Endometrium (tissue), 2 donors: ENCODE data around the gene EPDR1.
A peak's percentile ranks its signal among the peaks of the same experiment; 100 is the strongest.

Experiments used
- FAIRE-seq: peaks from 2 replicates; lab custom pipeline; 2012; peaks lifted over from hg19 to GRCh38; lab: Jason Lieb, UNC
- donor health status: control.
- donor health status: control.

EPDR1 gene

DNA sequence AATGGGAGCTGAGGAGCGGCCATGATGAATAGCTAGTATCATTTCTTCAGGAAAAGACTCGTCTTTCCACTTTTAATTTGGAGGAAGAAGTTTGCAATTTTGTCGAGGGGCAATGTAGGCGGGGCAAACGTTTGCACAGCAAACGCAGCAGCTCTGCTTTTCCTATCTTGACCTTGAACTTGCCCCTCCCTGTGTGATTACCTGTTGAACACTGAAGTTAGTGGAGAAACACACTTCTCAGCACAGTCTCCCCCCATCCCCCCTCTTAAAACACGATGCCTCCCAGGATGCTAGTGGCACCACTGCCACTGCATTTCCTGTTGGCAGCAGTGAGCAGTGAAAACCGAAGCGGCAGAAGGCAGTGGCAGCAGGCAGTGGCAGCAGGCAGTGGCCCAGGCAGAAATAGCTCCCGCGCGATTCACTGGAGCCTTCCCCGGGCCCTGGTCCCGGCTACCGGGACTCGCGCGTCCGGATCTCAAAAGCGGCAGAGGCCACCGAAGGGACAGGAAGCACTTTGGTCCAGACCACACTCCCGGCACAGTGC is at the start of gene EPDR1:
Gene EPDR1, plus strand, starts transcription at position 336 of the 544 bp plus-strand sequence. CDS start 300 bp downstream, outside the sequence.
- FAIRE-seq = no peak

DNA sequence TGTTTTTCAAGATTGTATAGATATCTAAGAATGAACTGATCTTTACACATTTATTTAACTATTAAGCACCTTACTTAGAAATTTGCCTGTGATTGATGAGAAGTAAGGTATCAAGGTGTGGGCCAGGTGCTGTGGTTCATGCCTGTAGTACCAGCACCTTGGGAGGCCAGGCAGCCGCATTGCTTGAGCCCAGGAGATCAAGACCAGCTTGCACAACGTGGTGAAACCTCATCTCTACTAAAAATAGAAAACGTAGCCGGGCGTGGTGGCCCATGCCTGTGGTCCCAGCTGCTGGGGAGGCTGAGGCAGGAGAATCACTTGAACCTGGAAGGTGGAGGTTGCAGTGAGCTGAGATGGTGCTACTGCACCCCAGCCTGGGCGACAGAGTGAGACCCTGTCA is 38.4 kb upstream of the EPDR1 start:
- FAIRE-seq = no peak

DNA sequence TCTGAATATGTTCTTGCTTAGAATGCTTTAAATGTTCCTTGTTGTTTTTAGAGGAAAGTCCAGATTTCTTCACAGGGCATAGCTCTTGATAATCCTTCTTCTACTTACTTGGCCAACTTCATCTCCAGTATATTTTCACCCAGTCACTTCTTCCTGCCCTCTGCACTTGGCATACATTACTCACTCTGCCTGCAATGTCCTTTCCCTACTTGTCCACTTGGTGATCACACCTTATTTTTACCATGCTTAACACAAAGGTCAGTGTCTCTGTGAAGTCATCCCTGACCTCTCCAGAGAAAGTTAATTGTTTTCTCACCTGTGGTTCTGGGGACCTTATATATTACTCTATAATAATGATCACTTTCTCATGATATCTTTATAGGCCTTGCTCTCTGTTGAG is 27.1 kb upstream of the EPDR1 start:
- no peak for FAIRE-seq

DNA sequence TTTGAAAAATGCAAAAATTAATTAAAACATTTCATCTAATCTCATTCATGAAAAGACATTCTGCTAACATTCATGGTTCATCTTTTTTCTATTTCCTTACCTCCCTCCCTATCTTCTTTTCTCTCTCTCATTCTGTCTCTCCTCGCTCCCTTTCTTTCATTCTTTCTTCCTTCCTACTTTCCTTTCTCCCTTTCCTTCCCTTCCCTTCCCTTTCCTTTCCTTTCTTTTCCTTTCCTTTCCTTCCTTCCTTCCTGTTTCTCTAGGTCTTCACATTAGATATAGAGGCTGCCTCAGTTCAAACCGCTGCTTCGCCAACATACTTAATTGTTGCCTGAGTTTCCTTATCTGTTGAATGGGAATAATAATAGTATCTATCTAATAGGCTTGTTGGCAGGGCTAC is 25.8 kb upstream of the EPDR1 start:
- FAIRE-seq = no peak

DNA sequence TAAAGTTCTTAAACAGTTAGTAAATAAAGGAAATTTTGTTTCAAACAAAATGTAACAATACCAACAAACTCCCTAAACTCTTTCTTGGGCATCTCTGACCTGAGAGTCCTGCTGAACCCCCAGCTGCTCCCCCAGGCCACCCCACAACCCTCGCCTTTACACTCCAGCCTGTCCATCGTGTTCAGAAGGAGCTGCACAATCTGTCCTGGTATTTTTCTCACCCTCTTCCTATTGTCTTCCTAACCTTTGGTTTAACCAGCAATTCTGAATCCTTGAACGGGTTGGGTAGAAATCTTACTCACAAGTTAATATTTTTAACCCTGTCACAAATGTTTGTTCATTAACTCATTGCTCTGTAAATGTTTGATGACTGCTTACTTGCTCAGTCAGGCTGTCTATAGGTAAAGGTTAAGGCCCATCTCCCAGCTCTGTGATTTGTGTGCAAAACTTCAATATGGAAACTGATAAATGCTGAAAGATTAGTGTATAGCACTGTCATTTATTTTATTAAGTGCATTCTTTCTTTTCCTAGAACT is 20.7 kb upstream of the EPDR1 start:
- no peak for FAIRE-seq

DNA sequence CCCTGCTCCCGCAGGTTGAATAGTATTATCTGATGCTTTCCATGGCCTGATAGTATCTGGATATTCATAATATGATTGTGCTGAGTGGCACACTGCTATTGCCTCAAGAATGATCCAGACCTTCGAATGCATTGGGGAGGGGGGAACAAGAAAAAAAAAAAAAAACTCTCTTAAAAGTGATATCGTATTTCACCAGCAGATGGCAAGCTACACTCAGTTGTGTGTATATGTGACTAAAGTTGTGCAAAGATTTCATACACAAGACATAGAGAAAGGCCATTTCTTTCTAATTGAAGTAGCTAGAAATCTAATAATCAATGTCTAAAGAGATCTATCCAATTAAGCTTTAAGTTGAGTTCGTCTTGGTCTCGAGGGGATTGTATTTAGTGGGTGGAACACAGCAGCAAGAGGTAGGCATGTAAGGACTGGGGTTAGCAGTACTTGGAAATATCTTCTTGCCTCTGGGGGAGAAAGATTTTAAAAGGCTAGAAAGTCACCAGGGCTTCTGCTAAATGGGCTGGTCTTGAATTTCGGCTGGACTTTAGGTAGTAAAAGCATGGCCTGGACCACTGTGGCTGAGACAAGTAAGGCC is 19.1 kb upstream of the EPDR1 start:
- peak; percentile 96 for FAIRE-seq

DNA sequence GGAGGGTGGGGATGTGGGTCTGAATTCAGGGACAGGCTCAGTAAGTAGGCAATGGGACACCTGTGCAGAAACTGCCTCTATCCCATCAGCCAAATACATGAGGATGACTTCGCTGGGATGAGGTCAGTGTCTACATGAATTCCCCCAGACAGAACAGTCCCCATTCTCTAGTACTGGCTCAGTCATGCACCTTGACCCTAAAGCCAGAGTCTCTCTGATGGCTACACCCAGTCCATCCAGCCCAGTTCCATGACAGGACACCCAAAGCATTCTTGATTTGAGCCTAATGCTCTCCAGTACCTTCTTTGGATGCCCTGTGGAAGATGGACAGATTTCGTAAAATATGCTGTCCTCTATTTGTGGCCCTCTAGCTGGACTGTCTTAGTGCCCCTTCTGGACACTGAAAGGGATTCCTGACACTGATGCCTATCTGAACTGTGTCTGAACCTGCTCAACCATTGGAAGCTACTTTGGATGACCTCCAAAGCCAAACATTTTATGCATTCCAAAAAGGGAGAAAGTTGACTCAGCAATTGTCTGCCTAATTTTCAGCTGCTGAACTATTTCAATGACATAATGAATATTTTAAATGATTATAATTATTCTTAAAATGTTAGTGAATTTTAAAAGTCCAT is 18.4 kb upstream of the EPDR1 start:
- FAIRE-seq = peak; percentile 91

DNA sequence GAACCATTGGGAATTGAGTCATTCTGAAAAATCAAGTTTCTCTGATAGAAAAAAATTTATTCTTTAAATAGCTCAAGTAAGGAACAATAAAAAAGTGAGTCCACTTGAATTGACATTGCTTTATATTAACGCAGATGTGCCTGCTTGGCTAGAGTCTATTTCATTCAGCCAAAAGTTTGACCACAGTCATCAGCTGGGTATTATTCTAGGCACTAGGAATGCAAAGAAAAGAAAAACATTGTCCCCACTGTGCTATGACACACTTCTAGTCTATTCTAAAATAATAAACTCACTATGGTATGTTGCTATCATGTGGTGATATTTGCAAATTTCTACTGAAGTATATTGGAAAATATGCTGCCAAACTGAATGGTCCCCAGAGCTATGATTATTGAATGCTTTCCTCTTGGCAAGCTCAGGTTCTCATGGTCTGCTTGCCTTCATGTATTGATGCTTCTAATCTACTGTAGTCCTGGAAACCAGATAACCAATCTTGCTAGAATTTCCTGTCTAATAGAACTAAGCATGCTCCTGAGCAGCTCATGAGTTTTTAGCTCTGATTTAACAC is 12.1 kb upstream of the EPDR1 start:
- FAIRE-seq = no peak

DNA sequence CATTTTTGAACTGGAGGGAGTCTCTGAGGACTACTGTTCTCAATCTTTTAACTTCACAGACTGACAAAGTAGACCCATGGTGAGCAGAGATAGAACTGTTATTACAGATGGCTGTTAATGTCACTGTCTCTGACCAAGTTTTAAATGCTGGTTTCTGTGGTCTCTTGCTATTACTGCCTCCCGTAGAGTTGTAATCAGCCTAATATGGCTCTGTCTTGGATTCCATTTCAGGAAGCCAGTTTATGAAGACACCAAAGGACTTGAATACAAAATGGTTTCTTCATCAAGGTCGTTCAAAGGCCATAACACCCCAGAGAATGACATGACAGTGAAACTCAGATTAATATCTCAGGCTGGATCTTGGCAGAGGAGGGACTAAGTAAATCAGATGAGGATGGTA is 7.7 kb upstream of the EPDR1 start:
- FAIRE-seq = no peak

DNA sequence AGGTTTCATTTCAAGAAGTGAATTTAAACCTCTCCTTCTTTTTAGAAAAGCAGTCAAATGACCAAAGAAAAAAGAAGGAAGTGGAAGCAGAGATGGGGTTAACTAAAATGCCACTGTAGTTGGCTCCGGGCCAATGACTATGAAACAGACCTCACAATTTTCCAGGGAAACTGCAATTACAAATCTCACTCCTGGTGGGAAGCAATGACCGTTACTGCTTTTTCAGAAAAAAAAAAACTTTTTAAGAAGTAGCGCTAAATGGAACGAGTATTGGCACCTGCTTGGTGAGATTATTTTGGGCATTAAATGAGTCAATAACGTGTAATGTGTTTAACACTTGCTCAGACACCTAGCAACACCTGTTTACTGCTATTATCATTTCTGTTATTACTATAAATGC is 5.0 kb upstream of the EPDR1 start:
- FAIRE-seq = peak; percentile 66

DNA sequence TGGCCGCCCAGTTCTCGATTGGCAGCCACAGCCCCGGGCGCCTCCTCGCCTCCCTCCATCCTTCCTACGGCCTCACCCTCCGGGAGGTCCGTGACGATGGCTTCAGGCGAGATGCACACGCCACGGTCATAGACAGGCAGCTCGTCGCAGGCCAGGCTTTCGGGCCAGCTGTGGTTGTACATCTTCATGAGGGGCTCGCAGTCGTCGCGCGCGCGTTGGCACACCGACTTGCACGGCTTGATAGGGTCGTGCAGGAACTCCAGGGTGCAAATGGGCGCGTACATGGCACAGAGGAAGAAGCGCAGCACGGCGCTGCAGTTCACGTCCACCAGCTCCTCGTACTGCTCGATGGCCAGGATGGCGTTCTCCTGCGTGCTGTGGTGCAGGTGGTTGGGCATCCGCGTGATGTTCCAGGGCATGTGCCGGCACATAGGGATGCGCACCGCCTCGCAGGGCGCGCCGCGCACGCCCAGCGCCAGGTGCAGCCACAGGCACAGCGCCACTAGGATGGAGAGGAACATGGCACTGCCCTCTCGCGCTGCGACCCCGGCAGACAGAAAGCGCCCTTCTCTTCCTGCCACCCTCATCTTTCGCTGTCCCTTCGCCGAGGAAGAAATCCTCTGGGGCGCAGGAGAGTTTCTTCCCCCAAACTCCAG is 4.3 kb upstream of the EPDR1 start:
- no peak for FAIRE-seq

DNA sequence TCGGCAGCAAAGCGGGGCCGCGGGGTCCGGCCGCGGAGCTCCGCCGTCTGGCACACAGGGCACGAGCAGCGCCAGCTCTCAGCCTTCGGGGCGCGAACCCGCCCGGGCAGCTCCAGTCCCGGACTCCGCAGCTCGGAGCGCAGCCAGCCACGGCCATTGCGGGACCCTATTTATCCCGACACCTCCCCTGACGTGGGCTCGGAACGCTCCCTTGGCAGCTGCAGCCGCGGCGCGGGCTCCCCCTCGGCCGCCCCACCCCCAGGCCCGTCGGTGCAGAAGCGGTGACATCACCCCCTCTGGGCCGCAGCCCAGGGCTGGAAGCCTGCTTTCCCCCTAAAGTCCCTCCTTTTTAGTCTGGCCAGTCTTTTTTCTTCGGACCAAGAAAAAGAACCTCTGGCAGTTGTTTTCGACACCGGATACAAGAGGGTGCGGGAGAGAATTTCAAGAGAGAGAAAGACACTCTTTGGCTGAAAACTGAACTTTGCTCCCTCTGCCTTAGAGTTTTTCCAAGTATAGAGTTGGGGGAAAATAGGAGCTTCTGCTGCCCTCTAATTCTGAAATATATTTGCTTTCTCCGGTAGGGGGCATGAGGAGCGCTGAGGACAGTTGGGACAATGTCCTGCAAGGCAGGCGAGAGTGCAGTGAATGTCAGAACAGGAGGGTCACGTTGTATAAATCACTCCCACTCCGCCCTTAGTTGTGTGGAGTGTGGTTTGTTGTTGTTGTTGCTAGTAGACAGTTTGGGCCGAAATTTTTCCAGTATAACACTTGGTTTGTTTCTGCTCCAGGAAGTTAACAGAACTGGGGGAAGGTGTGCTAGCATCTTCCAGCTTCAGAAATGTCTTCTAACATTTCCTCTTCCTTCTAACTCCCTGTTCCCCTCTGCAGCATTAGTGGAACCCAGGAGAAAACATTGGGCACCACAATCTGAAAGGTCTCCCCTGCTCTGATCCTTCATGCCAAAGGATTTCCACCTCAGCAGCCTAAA is 3.5 kb upstream of the EPDR1 start, which contains the start of gene SFRP4:
Gene SFRP4, minus strand, starts transcription at position 145 of the 988 bp plus-strand sequence. CDS start 280 bp downstream, outside the sequence.
- peak; percentile 92 for FAIRE-seq

DNA sequence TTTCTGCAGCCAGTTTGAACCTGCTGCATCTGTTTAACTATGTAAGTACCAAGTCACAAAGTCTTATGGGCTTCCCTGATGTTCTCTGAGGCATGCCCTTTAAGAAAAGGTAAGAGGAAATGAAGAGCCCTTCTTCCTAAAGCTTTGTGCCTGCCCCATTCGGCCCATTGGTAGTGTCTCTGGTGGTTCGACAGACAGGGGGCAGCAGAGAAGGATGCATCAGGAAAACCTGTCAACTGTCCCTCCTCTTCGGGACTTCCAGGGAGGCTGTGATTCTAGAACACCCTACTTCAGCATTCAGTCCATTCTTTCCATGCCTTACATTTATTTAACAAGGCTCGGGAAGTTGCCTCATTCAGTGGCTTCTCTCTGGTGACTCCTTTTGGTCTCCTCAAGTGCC is 1.9 kb upstream of the EPDR1 start:
- no peak for FAIRE-seq

DNA sequence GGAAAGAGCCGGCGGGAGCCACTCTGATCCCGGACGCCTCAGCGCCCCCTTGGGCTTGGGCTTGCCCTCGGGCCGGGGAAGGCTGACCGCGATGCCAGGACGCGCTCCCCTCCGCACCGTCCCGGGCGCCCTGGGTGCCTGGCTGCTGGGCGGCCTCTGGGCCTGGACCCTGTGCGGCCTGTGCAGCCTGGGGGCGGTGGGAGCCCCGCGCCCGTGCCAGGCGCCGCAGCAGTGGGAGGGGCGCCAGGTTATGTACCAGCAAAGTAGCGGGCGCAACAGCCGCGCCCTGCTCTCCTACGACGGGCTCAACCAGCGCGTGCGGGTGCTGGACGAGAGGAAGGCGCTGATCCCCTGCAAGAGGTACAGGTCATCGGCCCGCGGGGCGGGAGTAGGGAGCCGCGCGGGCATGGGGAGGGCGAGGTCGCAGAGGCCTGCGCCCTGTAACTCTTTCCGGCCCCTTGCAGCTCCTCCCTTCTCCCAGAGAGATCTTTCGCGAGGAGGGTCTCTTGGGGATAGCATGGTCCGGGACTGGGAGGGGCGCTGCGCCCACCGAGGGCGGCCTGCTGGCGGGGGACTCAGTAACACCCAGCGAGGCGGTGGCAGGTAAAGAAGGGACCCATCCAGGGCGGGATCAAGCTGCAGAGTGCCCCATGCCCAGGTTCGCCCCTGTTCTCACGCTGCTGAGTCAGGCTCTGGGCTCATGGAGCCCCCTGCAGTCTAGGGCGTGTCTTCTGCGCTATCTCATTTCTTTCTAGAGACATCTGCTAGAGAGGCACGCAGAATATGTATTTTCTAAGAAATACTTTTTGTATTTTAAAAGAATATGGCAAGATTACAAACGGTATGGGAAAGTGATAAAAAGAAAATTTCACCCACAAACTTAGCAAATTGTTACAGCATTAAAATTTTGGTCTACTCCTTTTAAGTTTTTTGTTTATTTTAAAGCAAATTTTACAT is 687 bp downstream of the EPDR1 start:
- FAIRE-seq = peak; percentile 8

DNA sequence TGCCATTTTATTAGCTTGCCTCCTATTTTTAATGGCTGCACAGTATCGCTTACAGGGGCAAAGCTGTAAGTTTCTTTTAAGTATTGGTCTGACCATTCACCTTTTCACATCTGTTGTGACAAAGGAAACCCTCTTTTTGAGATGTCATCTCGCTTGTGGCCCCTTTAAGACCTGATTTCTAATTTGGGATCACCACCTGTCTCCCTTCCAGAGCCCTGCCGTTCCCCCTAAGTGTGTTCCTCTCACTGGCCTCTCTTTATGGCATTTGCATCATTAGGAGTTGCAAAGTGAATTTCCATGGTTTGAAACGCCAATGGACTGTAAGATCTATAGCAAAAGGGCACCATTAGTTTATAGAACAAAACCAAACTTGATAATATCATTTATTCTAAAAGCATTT is 1.4 kb downstream of the EPDR1 start:
- no peak for FAIRE-seq

DNA sequence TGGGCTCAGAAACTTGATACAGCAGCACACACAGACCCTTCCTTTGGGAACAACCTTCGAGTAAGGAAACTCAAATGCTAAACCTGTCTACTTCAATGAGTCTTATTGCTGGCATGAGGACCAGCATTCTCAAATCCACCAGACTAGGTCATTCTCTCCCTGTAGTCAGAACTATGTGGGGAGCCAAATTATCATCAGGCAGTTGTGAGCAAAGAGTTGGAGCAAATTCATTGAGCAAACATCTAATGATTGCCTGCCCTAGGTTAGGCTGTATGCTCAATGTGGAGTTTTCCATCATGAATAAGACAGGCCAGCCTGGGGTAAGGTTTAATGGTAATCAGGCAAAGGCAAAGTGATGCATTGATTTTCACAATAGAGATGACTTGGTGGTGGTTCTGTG is 3.6 kb downstream of the EPDR1 start:
- FAIRE-seq = no peak

DNA sequence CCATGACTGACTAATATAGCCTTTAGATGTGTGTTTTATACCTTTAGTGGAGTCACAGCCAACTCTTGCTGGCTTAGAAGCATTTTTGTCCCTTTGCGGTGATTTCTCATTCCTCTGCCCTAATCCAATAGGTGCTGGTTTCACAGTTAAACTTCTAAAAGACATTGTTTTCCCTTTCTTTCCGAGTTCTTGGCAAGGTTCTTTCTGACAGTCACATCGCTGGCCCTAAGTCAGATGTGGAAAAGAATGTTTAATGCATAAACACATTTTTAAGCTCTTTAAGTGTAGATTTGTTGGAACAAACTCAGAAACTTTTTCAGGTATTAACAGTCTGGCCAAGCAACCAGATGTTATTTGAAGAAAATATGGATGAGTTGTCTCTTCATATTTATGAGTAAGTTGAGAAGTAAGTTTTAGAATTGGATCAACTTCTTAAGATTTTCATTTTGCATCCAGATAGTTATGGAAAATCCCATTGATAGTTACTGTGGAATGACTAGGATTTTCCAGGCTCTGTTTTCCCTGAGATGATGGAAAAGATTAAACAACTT is 4.1 kb downstream of the EPDR1 start:
- FAIRE-seq = peak; percentile 83

DNA sequence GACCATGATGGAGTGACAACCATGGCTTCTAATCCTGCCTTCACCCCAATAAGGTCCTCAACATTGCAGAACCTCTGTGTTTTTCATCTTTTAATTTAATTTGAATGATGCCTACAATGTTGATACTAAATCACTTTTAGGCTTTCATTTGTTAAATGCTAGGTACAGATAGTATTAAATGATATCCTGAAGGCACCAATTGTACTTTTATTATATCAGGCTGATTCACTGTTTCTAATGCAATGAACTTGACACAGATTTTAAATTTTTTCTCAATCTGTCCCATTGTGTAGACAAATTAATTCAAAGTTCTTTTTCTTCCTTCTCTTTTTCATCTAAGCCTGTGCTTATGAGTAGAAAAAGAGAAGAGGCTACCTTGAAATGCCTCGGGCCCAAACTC is 5.2 kb downstream of the EPDR1 start:
- no peak for FAIRE-seq

DNA sequence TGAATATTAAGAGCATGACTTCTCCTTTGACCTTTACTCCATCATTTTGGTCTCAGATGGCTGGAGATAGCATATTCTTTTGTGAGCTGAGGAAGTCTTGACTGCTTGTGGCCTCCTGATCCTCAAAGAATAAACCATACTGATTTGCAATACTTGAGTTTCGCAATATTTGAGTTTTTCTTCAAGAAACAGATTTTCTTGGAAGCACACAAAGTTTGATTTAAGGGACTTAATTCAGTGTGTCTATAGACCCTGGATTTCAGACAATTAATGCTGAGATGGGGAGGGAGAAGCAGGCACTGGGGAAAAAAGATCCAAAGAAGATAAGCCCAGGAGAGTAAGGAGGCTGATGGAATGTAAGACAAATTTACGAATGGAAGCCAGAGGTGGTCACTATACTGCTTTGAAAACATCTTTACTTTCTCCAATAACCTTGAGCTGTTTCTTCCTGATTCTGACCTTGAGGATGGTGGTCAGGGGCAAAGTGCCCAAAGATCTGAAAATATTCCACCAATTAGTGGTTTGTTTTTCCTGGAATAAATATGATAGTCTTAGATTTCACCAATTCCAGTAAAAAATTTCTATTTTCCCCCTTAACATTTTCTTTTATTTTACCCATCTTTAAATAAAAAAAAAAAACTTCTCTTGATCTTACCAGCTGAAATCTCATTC is 7.5 kb downstream of the EPDR1 start:
- FAIRE-seq = no peak
